Measurements from ENCODE around the gene SCARF1. TPM values are rescaled to one million over a fixed set of nuclear protein-coding genes. Genes with fewer than 3 reads are reported as not detected.

Gene SCARF1
- polyA plus RNA-seq, 1 donor from 2014 or later: 3.0 TPM

- H3K9me3 ChIP-seq (ENCODE audit: low read length): no peaks in the 10 kb centered on the region
- H2AFZ ChIP-seq (ENCODE audit: low read depth, low read length): no peak overlapping the region
- no peaks in the 10 kb centered on the region for H3F3A ChIP-seq (ENCODE audit: insufficient read depth, low read length, poor library complexity, severe bottlenecking)
- no peaks in the 10 kb centered on the region for H3K9me2 ChIP-seq (ENCODE audit: insufficient read depth, low read length)
- H3K4me2 ChIP-seq (ENCODE audit: low read length): no peak overlapping the region
- no peak overlapping the region for H3K4me3 ChIP-seq (ENCODE audit: low read length)
- H3K36me3 ChIP-seq (ENCODE audit: insufficient read depth, low read length): no peaks in the 10 kb centered on the region
- no peak overlapping the region for H3K27ac ChIP-seq (ENCODE audit: low read length)
- H4K20me1 ChIP-seq (ENCODE audit: insufficient read depth): peaks cover 4% of the 10 kb centered on the region
- TF ChIP-seq POLR2AphosphoS5 (IDR thresholded peaks at IDR 0.05): no peak
- TF ChIP-seq MXI1 (conservative IDR thresholded peaks at IDR 0.05; ENCODE audit: poor library complexity, severe bottlenecking): no peak
- TF ChIP-seq EP300 (conservative IDR thresholded peaks at IDR 0.05; ENCODE audit: poor library complexity, severe bottlenecking): no peak
- no peaks in the 10 kb centered on the region for H3K79me2 ChIP-seq (replicated peaks; ENCODE audit: insufficient read depth, low read length)
- H3K27me3 ChIP-seq (ENCODE audit: insufficient read depth, low read depth, low read length): no peaks in the 10 kb centered on the region
- H3K9ac ChIP-seq (ENCODE audit: low read length): no peak overlapping the region
These were observed 27.8 kb downstream of the SCARF1 start for GRCh38 chr17:1617620-1618174.

GRCh38 chr17:1616101-1616500 lies 29.4 kb downstream of the SCARF1 start:
- Histone ChIP-seq H3K9me2 (ENCODE audit: insufficient read depth, low read length) (no peaks in the 10 kb centered on the region), H3K9me3 (ENCODE audit: low read length) (no peaks in the 10 kb centered on the region), H4K20me1 (ENCODE audit: insufficient read depth) (peaks cover 4% of the 10 kb centered on the region), H3F3A (ENCODE audit: insufficient read depth, low read length, poor library complexity, severe bottlenecking) (no peaks in the 10 kb centered on the region), H3K36me3 (ENCODE audit: insufficient read depth, low read length) (no peaks in the 10 kb centered on the region), H3K27me3 (ENCODE audit: insufficient read depth, low read depth, low read length) (no peaks in the 10 kb centered on the region), H2AFZ (ENCODE audit: low read depth, low read length) (no peak overlapping the region), H3K79me2 (replicated peaks; ENCODE audit: insufficient read depth, low read length) (no peaks in the 10 kb centered on the region), H3K4me2 (ENCODE audit: low read length) (no peak overlapping the region), H3K4me3 (ENCODE audit: low read length) (no peak overlapping the region), H3K27ac (ENCODE audit: low read length) (no peak overlapping the region), H3K9ac (ENCODE audit: low read length) (no peak overlapping the region)
- TF ChIP-seq, protein P1, sequence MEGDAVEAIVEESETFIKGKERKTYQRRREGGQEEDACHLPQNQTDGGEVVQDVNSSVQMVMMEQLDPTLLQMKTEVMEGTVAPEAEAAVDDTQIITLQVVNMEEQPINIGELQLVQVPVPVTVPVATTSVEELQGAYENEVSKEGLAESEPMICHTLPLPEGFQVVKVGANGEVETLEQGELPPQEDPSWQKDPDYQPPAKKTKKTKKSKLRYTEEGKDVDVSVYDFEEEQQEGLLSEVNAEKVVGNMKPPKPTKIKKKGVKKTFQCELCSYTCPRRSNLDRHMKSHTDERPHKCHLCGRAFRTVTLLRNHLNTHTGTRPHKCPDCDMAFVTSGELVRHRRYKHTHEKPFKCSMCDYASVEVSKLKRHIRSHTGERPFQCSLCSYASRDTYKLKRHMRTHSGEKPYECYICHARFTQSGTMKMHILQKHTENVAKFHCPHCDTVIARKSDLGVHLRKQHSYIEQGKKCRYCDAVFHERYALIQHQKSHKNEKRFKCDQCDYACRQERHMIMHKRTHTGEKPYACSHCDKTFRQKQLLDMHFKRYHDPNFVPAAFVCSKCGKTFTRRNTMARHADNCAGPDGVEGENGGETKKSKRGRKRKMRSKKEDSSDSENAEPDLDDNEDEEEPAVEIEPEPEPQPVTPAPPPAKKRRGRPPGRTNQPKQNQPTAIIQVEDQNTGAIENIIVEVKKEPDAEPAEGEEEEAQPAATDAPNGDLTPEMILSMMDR (IDR thresholded peaks at IDR 0.05; ENCODE audit: poor library complexity, severe bottlenecking): no peak
- TF ChIP-seq RAD21 (conservative IDR thresholded peaks at IDR 0.05) (no peak), POLR2AphosphoS5 (IDR thresholded peaks at IDR 0.05) (no peak), TAF1 (IDR thresholded peaks at IDR 0.05; ENCODE audit: low read depth) (no peak)

DNA sequence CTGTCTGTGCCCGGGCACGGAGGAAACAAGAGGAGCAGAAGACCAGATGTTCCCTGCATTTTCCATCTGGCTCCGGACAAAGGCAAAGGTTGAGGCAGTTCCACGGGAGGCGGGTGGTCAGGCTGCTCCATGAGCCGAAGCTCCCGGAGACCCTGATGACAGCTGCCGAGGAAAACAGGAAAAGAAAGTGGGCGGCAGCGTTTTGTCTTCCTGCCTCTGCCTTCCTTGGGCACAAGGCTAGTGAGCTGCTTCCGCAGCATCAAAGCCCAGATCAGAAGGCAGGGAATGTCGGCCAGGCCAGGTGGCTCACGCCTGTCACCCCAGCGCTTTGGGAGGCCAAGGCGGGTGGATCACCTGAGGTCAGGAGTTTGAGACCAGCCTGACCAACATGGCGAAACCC lies 33.1 kb downstream of the SCARF1 start:
- no peak overlapping the region for H2AFZ ChIP-seq (ENCODE audit: low read depth, low read length)
- no peaks in the 10 kb centered on the region for H3K36me3 ChIP-seq (ENCODE audit: insufficient read depth, low read length)
- no peaks in the 10 kb centered on the region for H3F3A ChIP-seq (ENCODE audit: insufficient read depth, low read length, poor library complexity, severe bottlenecking)
- no peak overlapping the region for H3K9ac ChIP-seq (ENCODE audit: low read length)
- no peak overlapping the region for H3K4me2 ChIP-seq (ENCODE audit: low read length)
- no peaks in the 10 kb centered on the region for H4K20me1 ChIP-seq (ENCODE audit: insufficient read depth)
- no peak overlapping the region for H3K27ac ChIP-seq (ENCODE audit: low read length)
- TF ChIP-seq REST (IDR thresholded peaks at IDR 0.05; ENCODE audit: borderline replicate concordance) (no peak), POLR2AphosphoS5 (IDR thresholded peaks at IDR 0.05) (no peak), TAF1 (IDR thresholded peaks at IDR 0.05; ENCODE audit: low read depth) (no peak), MXI1 (conservative IDR thresholded peaks at IDR 0.05; ENCODE audit: poor library complexity, severe bottlenecking) (no peak), EZH2 (IDR thresholded peaks at IDR 0.05; ENCODE audit: borderline replicate concordance, insufficient read depth, low read length, poor library complexity, severe bottlenecking) (no peak), RAD21 (conservative IDR thresholded peaks at IDR 0.05) (no peak)
- no peaks in the 10 kb centered on the region for H3K9me3 ChIP-seq (ENCODE audit: low read length)
- H3K27me3 ChIP-seq (ENCODE audit: insufficient read depth, low read depth, low read length): no peaks in the 10 kb centered on the region
- no peaks in the 10 kb centered on the region for H3K79me2 ChIP-seq (replicated peaks; ENCODE audit: insufficient read depth, low read length)
- H3K4me3 ChIP-seq (ENCODE audit: low read length): no peak overlapping the region
- no peaks in the 10 kb centered on the region for H3K9me2 ChIP-seq (ENCODE audit: insufficient read depth, low read length)

Data from neural cell (in vitro differentiated cells).